HG03196 (cell line): ENCODE data around the gene RSPH1.

Experiments
- ATAC-seq: cut with Tn5 transposase; IDR thresholded peaks from one replicate; pipeline ENCODE4 v1.9.1; 2021; ENCODE audit not compliant: unreplicated experiment

Gene RSPH1

DNA sequence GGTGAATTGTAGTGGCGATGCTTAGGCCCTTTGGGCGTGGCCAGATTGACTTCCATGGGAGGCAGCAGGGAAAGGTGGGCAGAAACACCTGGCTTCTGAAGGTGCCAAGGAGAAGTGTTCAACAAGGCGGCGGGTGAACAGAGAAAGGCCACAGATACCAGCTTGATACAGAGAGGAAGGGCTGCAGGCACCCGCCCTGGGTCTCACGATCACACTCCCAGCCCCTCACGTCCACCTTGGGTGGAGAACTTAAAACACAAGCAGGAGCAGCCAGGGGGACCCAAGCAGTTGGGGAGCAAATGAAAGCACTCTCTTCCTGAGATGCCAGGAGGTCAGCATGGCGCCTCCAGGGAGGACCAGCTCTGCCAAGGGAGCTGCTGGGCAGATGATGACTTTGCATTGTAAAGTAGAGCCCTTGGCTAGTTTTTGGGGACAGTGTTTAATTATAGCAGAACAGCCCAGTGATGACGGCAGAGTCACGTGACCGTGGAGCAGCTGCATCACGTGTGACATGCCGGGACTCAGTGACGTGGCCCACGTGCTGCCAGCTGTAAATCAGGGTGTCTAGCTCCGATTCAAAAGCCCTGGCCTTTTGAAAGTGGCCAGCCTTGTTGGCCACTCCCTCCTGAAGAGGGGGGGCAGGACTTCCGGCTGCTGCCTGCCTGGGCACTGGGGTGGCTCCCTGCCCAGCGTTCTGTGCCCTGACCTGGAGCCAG is 36.6 kb upstream of the RSPH1 start:
- ATAC-seq: no peak

GRCh38 chr21:42531771-42532170 is 35.7 kb upstream of the RSPH1 start:
- no peak for ATAC-seq

GRCh38 chr21:42530167-42530518 is 34.1 kb upstream of the RSPH1 start:
- no peak for ATAC-seq

- peak; percentile 26 for ATAC-seq
Observed at GRCh38 chr21:42527489-42528158, 31.6 kb upstream of the RSPH1 start.

- ATAC-seq: no peak
Observed at GRCh38 chr21:42527127-42527488, 31.1 kb upstream of the RSPH1 start.

GRCh38 chr21:42526379-42526727 is 30.3 kb upstream of the RSPH1 start:
- no peak for ATAC-seq

GRCh38 chr21:42525676-42526378 is 29.8 kb upstream of the RSPH1 start:
- no peak for ATAC-seq

- ATAC-seq: peak; percentile 12
Observed at GRCh38 chr21:42525029-42525581, 29.1 kb upstream of the RSPH1 start.

DNA sequence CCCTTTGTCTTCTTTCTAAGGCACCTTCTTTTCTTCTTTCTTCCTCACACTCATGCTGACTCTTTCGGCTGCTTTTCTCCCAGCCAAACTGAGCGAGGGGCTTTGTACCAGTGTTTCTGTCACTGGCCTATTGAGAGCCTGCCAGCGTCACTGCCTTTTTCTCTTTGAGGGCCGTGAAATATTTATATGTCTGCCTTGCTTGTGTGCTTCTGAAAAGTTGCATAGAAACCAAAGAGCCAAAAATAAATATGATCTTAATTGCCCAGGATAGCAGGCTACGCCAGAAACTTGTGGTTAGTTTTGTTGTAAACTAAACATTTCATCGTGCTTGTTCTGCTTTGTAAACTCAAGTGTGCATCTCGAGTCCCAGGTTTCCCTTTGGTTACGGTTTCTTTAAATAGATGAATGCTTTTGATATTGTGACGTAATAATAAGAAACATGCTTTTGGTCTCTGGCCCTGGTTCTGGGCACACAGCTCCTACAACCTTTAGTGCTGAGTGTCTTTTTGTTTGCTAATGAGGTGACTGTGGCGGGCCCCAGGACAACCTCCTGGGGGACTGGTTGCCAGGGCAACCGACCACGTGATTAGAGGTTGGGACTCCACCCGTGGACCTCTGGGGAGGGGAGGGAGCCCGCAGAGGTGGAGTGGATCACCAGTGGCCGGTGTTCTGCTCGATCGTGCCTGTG is 28.5 kb upstream of the RSPH1 start:
- peak; percentile 62 for ATAC-seq

DNA sequence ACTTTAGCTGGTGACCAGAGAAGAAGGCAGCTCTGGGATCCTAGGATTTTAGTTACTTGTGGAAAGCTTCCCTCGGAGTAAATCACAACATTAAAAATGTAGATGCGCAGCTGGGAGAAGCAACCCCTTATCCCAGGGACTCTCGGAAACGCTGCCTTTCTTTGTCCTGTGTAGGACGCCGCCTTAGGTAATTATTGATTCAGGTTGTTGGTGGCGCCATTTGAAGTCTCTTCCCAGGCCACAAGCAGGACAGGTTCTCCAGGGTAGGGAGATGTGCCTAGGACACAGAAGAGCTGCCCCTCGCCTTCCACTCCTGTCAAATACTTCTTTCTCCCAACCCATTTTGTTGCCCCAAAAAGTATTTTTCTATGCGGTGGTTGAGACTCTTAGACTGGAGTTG is 27.9 kb upstream of the RSPH1 start:
- no peak for ATAC-seq

- no peak for ATAC-seq
Observed at GRCh38 chr21:42523211-42523610, 27.2 kb upstream of the RSPH1 start.

DNA sequence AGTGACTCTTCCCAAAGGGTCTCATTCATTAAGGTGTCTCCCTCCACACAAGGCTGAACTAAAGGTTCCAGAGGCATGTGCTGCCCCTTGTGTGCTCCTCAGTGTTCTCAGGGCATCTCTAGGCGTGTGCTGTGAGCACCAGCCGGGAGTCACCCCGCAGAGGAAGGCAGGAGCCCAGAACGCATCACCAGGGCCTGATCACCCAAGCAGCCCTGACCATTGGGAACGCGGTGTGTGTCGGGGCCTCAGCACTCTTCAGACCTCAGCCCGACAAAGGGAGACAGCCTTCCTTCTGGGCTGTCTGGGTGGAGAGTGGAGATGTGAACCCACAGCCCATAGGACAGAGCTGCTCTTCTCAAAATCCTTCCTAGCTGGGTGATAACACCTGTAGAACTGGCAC is 26.7 kb upstream of the RSPH1 start:
- no peak for ATAC-seq

DNA sequence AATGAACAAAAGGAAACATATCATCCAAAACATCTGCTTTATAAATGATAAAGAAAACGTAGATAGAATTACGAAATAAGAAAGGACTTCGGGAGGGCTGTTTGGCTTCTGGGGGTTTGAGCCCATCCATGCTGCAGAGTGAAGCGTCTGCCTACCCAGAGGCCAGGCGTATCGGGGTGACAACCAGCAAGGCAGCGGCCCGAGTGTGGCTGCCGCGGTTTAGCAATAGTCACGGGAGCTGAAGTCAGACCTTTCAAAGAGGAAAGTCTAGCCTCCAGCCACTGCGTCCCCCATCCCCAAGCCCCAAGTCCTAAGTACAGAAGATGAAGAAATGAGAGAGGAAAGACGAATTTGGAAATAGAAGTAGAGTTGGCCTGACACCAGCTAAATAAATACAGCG is 26.2 kb upstream of the RSPH1 start:
- no peak for ATAC-seq

- ATAC-seq: no peak
Observed at GRCh38 chr21:42521805-42522204, 25.8 kb upstream of the RSPH1 start.

DNA sequence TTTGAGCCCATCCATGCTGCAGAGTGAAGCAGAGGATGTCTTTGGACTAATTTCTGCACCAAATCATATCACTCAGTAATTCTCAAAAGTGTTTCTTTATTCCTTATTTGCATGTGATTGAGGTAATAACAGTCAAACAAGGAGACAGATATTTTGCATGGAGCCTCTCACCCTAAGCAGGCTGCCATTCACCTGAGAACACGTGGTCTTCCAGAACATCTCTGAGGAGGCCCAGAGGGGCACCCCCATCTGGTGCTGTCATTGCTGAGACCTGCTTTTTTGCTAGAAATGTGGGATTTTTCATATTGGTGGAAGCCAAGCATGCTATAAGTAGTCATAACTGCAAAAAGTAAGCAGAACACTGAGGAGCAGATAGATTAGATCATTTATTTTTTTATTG is 25.4 kb upstream of the RSPH1 start:
- no peak for ATAC-seq

- no peak for ATAC-seq
Observed at GRCh38 chr21:42520628-42521253, 24.7 kb upstream of the RSPH1 start.

- no peak for ATAC-seq
Observed at GRCh38 chr21:42518626-42519025, 22.6 kb upstream of the RSPH1 start.

GRCh38 chr21:42518215-42518614 is 22.2 kb upstream of the RSPH1 start:
- ATAC-seq: no peak

DNA sequence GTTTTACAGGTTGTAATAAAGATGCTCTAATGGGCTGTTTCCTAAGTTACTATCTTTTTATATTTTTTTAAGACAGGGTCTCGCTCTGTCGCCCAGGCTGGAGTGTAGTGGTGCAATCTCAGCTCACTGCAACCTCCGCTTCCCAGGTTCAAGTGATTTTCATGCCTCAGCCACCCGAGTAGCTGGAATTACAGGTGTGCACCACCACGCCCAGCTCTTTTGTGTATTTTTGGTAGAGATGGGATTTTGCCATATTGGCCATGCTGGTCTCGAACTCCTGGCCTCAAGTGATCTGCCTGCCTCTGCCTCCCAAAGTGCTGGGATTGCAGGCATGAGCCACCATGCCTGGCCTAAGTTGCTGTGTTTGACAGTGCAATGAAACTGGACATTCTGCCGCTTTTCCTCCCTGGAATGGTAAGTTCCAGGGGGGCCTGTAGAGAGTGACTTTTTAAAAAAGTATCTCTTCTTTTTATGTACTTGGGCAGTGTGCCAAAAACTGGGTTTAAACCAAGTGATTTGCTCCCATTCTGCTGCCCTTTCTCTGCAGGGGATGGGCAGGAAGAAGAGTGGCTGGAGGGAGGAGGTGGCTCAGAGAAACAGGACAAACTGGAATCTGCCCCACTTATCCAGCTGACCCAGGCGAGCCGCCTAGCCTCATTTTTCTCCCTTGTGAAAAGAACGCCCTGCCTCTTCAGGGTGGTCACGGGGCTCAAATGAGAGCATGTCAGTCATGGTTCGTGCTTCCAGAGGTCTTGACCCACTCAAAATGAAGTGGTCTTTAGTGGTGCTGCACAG is 19.9 kb upstream of the RSPH1 start:
- no peak for ATAC-seq

GRCh38 chr21:42514883-42515228 is 18.8 kb upstream of the RSPH1 start:
- no peak for ATAC-seq
